Neural progenitor cell (in vitro differentiated cells): ENCODE measurements around the gene EDN2. TPM values are rescaled to one million over a fixed set of nuclear protein-coding genes. Genes with fewer than 3 reads are reported as not detected.

Experiments used
- DNase-seq: peaks from one replicate; pipeline ENCODE4 v3.0.0-alpha.2; 2016; ENCODE audit warnings: low spot score
- H2AFZ ChIP-seq: fragments of 200-600 bp; sonication (generic); replicated peaks from 2 replicates; pipeline ENCODE4 v1.6.1; 2016; ENCODE audit warnings: antibody characterized with exemption
- H3F3A ChIP-seq: fragments of 200-600 bp; sonication (generic); 2 replicates; pipeline ENCODE4 v1.6.1; 2016; ENCODE audit warnings: antibody characterized with exemption, low read depth
- H3K27ac ChIP-seq: fragments of 200-600 bp; sonication (generic); 2 replicates; pipeline ENCODE4 v1.5.1; 2016; ENCODE audit warnings: mild to moderate bottlenecking
- H3K27me3 ChIP-seq: fragments of 200-600 bp; sonication (generic); 2 replicates; pipeline ENCODE4 v1.6.1; 2016; ENCODE audit warnings: mild to moderate bottlenecking, moderate library complexity
- H3K36me3 ChIP-seq: fragments of 200-600 bp; sonication (generic); 2 replicates; pipeline ENCODE4 v1.5.1; 2016
- H3K4me1 ChIP-seq: fragments of 200-600 bp; sonication (generic); 2 replicates; pipeline ENCODE4 v1.6.1; 2016; ENCODE audit warnings: mixed run types
- H3K4me2 ChIP-seq: fragments of 200-600 bp; sonication (generic); 2 replicates; pipeline ENCODE4 v1.6.1; 2016
- H3K4me3 ChIP-seq: fragments of 200-600 bp; sonication (generic); 2 replicates; pipeline ENCODE4 v1.5.1; 2016
- H3K79me2 ChIP-seq: fragments of 200-600 bp; sonication (generic); 2 replicates; pipeline ENCODE4 v1.6.1; 2016; ENCODE audit warnings: low read depth
- H3K9ac ChIP-seq: fragments of 200-600 bp; sonication (generic); 2 replicates; pipeline ENCODE4 v1.6.1; 2016
- H3K9me3 ChIP-seq: fragments of 200-600 bp; sonication (generic); 2 replicates; pipeline ENCODE4 v1.5.1; 2016; ENCODE audit warnings: low read depth
- H4K20me1 ChIP-seq: fragments of 200-600 bp; sonication (generic); 2 replicates; pipeline ENCODE4 v1.6.1; 2016; ENCODE audit warnings: low read depth
- H3K27ac Mint-ChIP-seq: 3 replicates; pipeline ENCODE4 v1.8.0; 2021; ENCODE audit warnings: mixed read lengths
- H3K27me3 Mint-ChIP-seq: 2 replicates; pipeline ENCODE4 v1.8.0; 2022; ENCODE audit warnings: low read depth, mild to moderate bottlenecking, inconsistent platforms, moderate library complexity, mixed read lengths; ENCODE audit not compliant: insufficient read depth
- H3K36me3 Mint-ChIP-seq: 3 replicates; pipeline ENCODE4 v1.8.0; 2021; ENCODE audit warnings: mixed read lengths
- H3K4me1 Mint-ChIP-seq: 3 replicates; pipeline ENCODE4 v1.8.0; 2021; ENCODE audit warnings: mixed read lengths
- H3K4me3 Mint-ChIP-seq: 3 replicates; pipeline ENCODE4 v1.8.0; 2021; ENCODE audit warnings: mild to moderate bottlenecking, moderate library complexity, mixed read lengths
- H3K9me3 Mint-ChIP-seq: 3 replicates; pipeline ENCODE4 v1.8.0; 2020; ENCODE audit warnings: mixed read lengths
- CTCF ChIP-seq: fragments of 200-600 bp; sonication (generic); IDR thresholded peaks from 2 replicates; pipeline ENCODE4 v1.5.1; 2017; ENCODE audit warnings: antibody characterized with exemption, mild to moderate bottlenecking
- EZH2 ChIP-seq: fragments of 200-600 bp; sonication (generic); IDR thresholded peaks from 2 replicates; pipeline ENCODE4 v1.6.1; 2017; ENCODE audit warnings: antibody characterized with exemption, mild to moderate bottlenecking, moderate library complexity
- EZH2phosphoT487 ChIP-seq: fragments of 200-600 bp; sonication (generic); IDR thresholded peaks from 2 replicates; pipeline ENCODE4 v1.6.1; 2017; ENCODE audit warnings: antibody characterized with exemption
- total RNA-seq: library from RNA; depleted of rRNA; stranded (reverse); fragments of >200 nt; gene quantifications from 2 replicates; pipeline ENCODE4 v1.2.3, GENCODE V29; 2015; ENCODE audit warnings: low replicate concordance

The EDN2 gene
- total RNA-seq, 1 donor from 2014 or later, result not detected

DNA sequence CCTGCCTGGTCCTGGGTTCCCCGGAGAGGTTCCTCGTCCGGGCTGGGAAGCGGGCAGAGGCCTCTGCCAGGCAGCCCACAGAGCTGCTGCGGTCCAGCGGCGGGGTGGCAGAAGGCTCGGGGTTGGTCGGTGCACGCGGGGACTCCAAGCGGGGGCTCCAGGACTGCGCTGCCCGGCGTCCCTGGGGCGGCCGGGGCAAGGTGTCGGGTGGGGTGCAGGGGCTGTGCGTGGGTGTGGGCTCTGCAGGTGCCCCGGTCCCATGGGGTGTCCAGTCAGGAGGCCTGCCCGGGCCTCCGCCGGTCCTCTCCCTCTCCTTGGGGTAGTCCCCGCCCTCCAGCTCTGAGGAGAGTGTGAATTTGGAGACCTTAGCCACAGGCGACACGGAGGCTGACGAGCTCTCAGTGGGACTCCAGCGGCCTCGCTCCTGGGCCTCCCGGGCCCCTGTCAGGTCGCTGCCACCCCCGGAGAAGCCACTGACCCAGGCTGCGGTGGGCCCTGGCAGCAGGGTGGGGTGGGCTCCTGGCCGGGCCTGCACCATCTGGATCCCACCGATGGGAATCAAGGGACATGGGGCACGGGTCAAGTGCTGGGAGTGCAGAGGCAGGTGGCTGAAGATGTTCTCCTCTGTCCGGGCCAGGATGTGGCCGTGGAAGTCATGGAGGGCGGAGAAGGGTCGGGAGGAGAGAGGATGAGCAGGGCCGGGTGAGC lies 26.2 kb upstream of the EDN2 start:
- DNase-seq, result no peak
- H3K4me3 ChIP-seq, result no peak overlapping the region
- H2AFZ ChIP-seq, result no peak overlapping the region
- Mint-ChIP-seq H3K27me3 (peaks cover 7% of the 10 kb centered on the region), H3K9me3 (no peaks in the 10 kb centered on the region), H3K4me1 (peaks cover 28% of the 10 kb centered on the region), H3K36me3 (peaks cover 3% of the 10 kb centered on the region), H3K4me3 (no peak overlapping the region), H3K27ac (no peak overlapping the region)
- no peak overlapping the region for H3K4me2 ChIP-seq
- no peak overlapping the region for H3K9ac ChIP-seq
- no peaks in the 10 kb centered on the region for H4K20me1 ChIP-seq
- H3K9me3 ChIP-seq, result no peaks in the 10 kb centered on the region
- H3F3A ChIP-seq, result peaks cover 3% of the 10 kb centered on the region
- peaks cover 10% of the 10 kb centered on the region for H3K4me1 ChIP-seq
- no peaks in the 10 kb centered on the region for H3K27me3 ChIP-seq
- H3K27ac ChIP-seq, result no peak overlapping the region
- H3K36me3 ChIP-seq, result no peaks in the 10 kb centered on the region
- H3K79me2 ChIP-seq, result no peaks in the 10 kb centered on the region
- no peak for TF ChIP-seq CTCF
- TF ChIP-seq EZH2, result no peak
- TF ChIP-seq EZH2phosphoT487, result no peak

DNA sequence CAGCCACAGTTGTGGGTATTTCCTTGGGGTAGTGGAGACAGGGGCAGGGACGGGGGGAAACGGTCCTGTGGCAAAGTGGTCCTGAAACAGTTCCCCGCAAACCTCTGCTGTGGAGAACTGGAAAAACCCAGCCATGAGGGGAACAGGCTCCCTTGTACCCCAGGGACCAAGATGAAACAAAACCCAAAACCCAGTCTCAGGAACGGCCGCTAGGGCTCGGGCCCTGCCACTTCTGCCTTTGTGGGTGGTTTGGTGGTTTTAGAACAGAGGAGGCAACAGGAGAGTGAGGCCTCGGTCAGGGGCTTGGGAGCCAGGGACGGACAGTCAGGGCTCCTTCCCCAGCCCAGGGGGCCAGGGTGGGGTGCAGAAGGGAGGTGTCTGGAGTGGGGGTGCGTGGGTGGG lies 24.8 kb upstream of the EDN2 start:
- Histone ChIP-seq H3K27ac (no peak overlapping the region), H3K4me2 (no peak overlapping the region), H3K4me1 (peaks cover 6% of the 10 kb centered on the region), H3K9ac (no peak overlapping the region), H2AFZ (no peak overlapping the region), H3K79me2 (no peaks in the 10 kb centered on the region), H3F3A (peaks cover 3% of the 10 kb centered on the region), H3K4me3 (no peak overlapping the region), H4K20me1 (no peaks in the 10 kb centered on the region), H3K9me3 (no peaks in the 10 kb centered on the region), H3K27me3 (no peaks in the 10 kb centered on the region), H3K36me3 (no peaks in the 10 kb centered on the region)
- no peak for DNase-seq
- H3K4me3 Mint-ChIP-seq, result no peak overlapping the region
- peaks cover 24% of the 10 kb centered on the region for H3K4me1 Mint-ChIP-seq
- H3K27ac Mint-ChIP-seq, result no peak overlapping the region
- no peaks in the 10 kb centered on the region for H3K9me3 Mint-ChIP-seq
- H3K27me3 Mint-ChIP-seq, result peaks cover 4% of the 10 kb centered on the region
- H3K36me3 Mint-ChIP-seq, result peaks cover 3% of the 10 kb centered on the region
- TF ChIP-seq CTCF (no peak), EZH2phosphoT487 (no peak), EZH2 (no peak)

DNA sequence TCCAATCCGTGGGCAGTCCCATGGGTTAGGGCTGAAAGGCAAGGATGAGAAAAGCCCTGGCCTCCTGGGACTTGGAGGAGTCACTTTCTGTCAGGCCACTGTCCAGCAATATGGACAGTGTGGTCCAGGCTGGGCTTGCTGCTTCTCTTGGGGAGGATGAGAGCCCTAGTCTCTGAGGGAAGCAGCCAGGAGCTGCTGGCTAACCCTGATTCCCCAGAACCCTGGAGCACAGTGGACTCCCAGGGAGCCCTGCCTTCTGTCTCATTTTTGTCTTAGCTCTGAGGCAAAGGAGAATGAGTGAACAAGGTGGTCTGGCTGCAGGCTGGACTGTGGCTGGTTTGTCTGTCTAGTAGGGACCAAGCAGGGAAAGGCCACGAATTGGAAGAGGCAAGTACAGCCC lies 23.8 kb upstream of the EDN2 start:
- Histone ChIP-seq H3K36me3 (no peaks in the 10 kb centered on the region), H3K9me3 (no peaks in the 10 kb centered on the region), H3K27me3 (no peaks in the 10 kb centered on the region), H3K9ac (no peak overlapping the region), H3K4me3 (no peak overlapping the region), H3F3A (peaks cover 3% of the 10 kb centered on the region), H3K27ac (no peak overlapping the region), H2AFZ (no peak overlapping the region), H3K4me2 (no peak overlapping the region), H3K4me1 (peaks cover 6% of the 10 kb centered on the region), H3K79me2 (no peaks in the 10 kb centered on the region), H4K20me1 (no peaks in the 10 kb centered on the region)
- Mint-ChIP-seq H3K36me3 (peaks cover 3% of the 10 kb centered on the region), H3K27me3 (peaks cover 4% of the 10 kb centered on the region), H3K4me3 (no peak overlapping the region), H3K4me1 (peaks cover 31% of the 10 kb centered on the region), H3K27ac (no peak overlapping the region), H3K9me3 (no peaks in the 10 kb centered on the region)
- DNase-seq, result no peak
- TF ChIP-seq EZH2 (no peak), EZH2phosphoT487 (no peak), CTCF (no peak)
